RPMI7951 (cell line): Measurements from ENCODE around the gene SSBP1. TPM values are rescaled to one million over a fixed set of nuclear protein-coding genes. Genes with fewer than 3 reads are reported as not detected.
"Not testable (repeated sequence)": the region's sequence is repeated elsewhere in the genome, so short reads cannot be mapped to it uniquely, and the experiment has no call there.

ENCODE experiments used
- DNase-seq: peaks from one replicate; pipeline ENCODE4 v3.0.0-alpha.2; 2012; ENCODE audit warnings: low read depth
- total RNA-seq: library from RNA; depleted of rRNA; stranded (reverse); fragments of >200 nt; shearing (Covaris generic); gene quantifications from 2 replicates; pipeline ENCODE4 v1.2.3, GENCODE V29; 2014; rRNA removed

Gene SSBP1
- 318 and 328 TPM in 2 replicates for total RNA-seq

- peak; percentile 95 for DNase-seq
These were observed at the start of gene SSBP1 for GRCh38 chr7:141737836-141738591. Gene SSBP1 (plus strand): TSS chr7:141738358. CDS start chr7:141739167, 809 bp downstream.

GRCh38 chr7:141689072-141689825 is 48.9 kb upstream of the SSBP1 start:
- not testable (repeated sequence) for DNase-seq

- no peak for DNase-seq
These were observed 46.6 kb upstream of the SSBP1 start for GRCh38 chr7:141691540-141691939.

- DNase-seq: no peak
These were observed 46.2 kb upstream of the SSBP1 start for GRCh38 chr7:141691961-141692360.

- no peak for DNase-seq
These were observed 45.1 kb upstream of the SSBP1 start for GRCh38 chr7:141693082-141693481.

GRCh38 chr7:141695803-141696289 is 42.3 kb upstream of the SSBP1 start:
- DNase-seq: no peak

- DNase-seq: no peak
These were observed 41.8 kb upstream of the SSBP1 start for GRCh38 chr7:141696348-141696747.

GRCh38 chr7:141697211-141697871 is 40.8 kb upstream of the SSBP1 start:
- DNase-seq: peak; percentile 78

- no peak for DNase-seq
These were observed 39.7 kb upstream of the SSBP1 start for GRCh38 chr7:141698247-141699015.

GRCh38 chr7:141699860-141700259 is 38.3 kb upstream of the SSBP1 start:
- DNase-seq: no peak

GRCh38 chr7:141700296-141700847 is 37.8 kb upstream of the SSBP1 start:
- no peak for DNase-seq

GRCh38 chr7:141700848-141701371 is 37.2 kb upstream of the SSBP1 start:
- DNase-seq: no peak

GRCh38 chr7:141701489-141702046 is 36.6 kb upstream of the SSBP1 start:
- DNase-seq: peak; percentile 32

GRCh38 chr7:141702047-141702567 is 36.1 kb upstream of the SSBP1 start, which contains the start of gene DENND11:
Gene DENND11 (minus strand): TSS chr7:141702166. CDS start chr7:141702153, 13 bp downstream.
- DNase-seq: peak; percentile 48

GRCh38 chr7:141702892-141703291 is 35.3 kb upstream of the SSBP1 start:
- DNase-seq: no peak

GRCh38 chr7:141704112-141704511 is 34.0 kb upstream of the SSBP1 start:
- no peak for DNase-seq

GRCh38 chr7:141704741-141705140 is 33.4 kb upstream of the SSBP1 start:
- no peak for DNase-seq

GRCh38 chr7:141706239-141707064 is 31.7 kb upstream of the SSBP1 start:
- no peak for DNase-seq

GRCh38 chr7:141708351-141708750 is 29.8 kb upstream of the SSBP1 start, which contains the start of gene WEE2:
Gene WEE2 (plus strand): TSS chr7:141708353. CDS start chr7:141708759, 406 bp downstream.
- DNase-seq: no peak
